PC-9 (cell line): Measurements from ENCODE around the gene EVC. TPM values are rescaled to one million over a fixed set of nuclear protein-coding genes. Genes with fewer than 3 reads are reported as not detected.

ENCODE experiments used
- BruUV-seq: library from RNA; stranded (reverse); fragments of 400-500 nt; replicated peaks from 2 replicates; lab custom pipeline; 2021; lab: Mats Ljungman, UMichigan
- CTCF ChIA-PET: fragments of 300-600 bp; sonication (Branson Sonifier 250); formaldehyde crosslinking; loops from one replicate; lab custom pipeline; 2022; ENCODE audit warnings: antibody characterized with exemption; lab: Charles Lee
- POLR2A ChIA-PET: fragments of 300-600 bp; sonication (Branson Sonifier 250); formaldehyde crosslinking; loops from one replicate; lab custom pipeline; 2022; ENCODE audit warnings: antibody characterized with exemption; ENCODE audit not compliant: unreplicated experiment; lab: Charles Lee
- DNase-seq, 2 experiments: peaks; one replicate each; pipeline versions ENCODE4 v3.0.0 to v3.0.0-alpha.2; 2015 to 2022; ENCODE audit warnings: mixed read lengths in 1 of 2
- H2AFZ ChIP-seq: fragments of 200-600 bp; sonication (generic); 2 replicates; pipeline ENCODE4 v1.8.1; 2017; ENCODE audit warnings: antibody characterized with exemption
- H3F3A ChIP-seq: fragments of 200-600 bp; sonication (generic); 2 replicates; pipeline ENCODE4 v1.8.1; 2017; ENCODE audit warnings: antibody characterized with exemption, mild to moderate bottlenecking, low read depth; ENCODE audit not compliant: insufficient read depth
- H3K27ac ChIP-seq: fragments of 200-600 bp; sonication (generic); 2 replicates; pipeline ENCODE4 v1.6.1; 2016; ENCODE audit warnings: mixed run types
- H3K27me3 ChIP-seq: fragments of 200-600 bp; sonication (generic); 2 replicates; pipeline ENCODE4 v1.6.1; 2016; ENCODE audit warnings: low read depth, mixed run types; ENCODE audit not compliant: insufficient read depth
- H3K36me3 ChIP-seq: fragments of 200-600 bp; sonication (generic); 2 replicates; pipeline ENCODE4 v1.6.1; 2016; ENCODE audit warnings: low read depth, mixed run types
- H3K4me1 ChIP-seq: fragments of 200-600 bp; sonication (generic); replicated peaks from 2 replicates; pipeline ENCODE4 v1.6.1; 2016; ENCODE audit warnings: mixed run types; ENCODE audit not compliant: insufficient read depth
- H3K4me2 ChIP-seq: fragments of 200-600 bp; sonication (generic); 2 replicates; pipeline ENCODE4 v1.6.1; 2017; ENCODE audit warnings: mixed run types
- H3K4me3 ChIP-seq: fragments of 200-600 bp; sonication (generic); 2 replicates; pipeline ENCODE4 v1.6.1; 2016; ENCODE audit warnings: mixed run types
- H3K79me2 ChIP-seq: fragments of 200-600 bp; sonication (generic); 2 replicates; pipeline ENCODE4 v1.6.1; 2017; ENCODE audit warnings: low read depth, mixed run types
- H3K9me2 ChIP-seq: fragments of 200-600 bp; sonication (generic); 2 replicates; pipeline ENCODE4 v1.8.1; 2017; ENCODE audit warnings: mild to moderate bottlenecking; ENCODE audit not compliant: insufficient read depth
- H3K9me3 ChIP-seq: fragments of 200-600 bp; sonication (generic); 2 replicates; pipeline ENCODE4 v1.8.1; 2016; ENCODE audit warnings: low read depth; ENCODE audit not compliant: insufficient read depth
- H4K20me1 ChIP-seq: fragments of 200-600 bp; sonication (generic); 2 replicates; pipeline ENCODE4 v1.8.1; 2017; ENCODE audit not compliant: insufficient read depth
- EZH2 ChIP-seq: fragments of 200-600 bp; sonication (generic); IDR thresholded peaks from 2 replicates; pipeline ENCODE4 v1.8.0; 2017; ENCODE audit warnings: antibody characterized with exemption, low read depth
- intact Hi-C: fragments of 100-400 bp; cut with micrococcal nuclease; formaldehyde crosslinking; loops from one replicate; pipeline ENCODE4 v1.10.0; 2022; ENCODE audit not compliant: unreplicated experiment
- total RNA-seq: library from RNA; stranded (reverse); gene quantifications from 2 replicates; pipeline ENCODE4 v1.2.3, GENCODE V29; 2021
- TF ChIP-seq, protein P1 (sequence below): fragments of 200-600 bp; sonication (generic); conservative IDR thresholded peaks from 2 replicates; pipeline ENCODE4 v1.6.1; 2017; ENCODE audit warnings: mixed run types, antibody characterized with exemption, mild to moderate bottlenecking, moderate library complexity

The EVC gene
- total RNA-seq, 1 experiment from 2014 or later, result 14.0 TPM

DNA sequence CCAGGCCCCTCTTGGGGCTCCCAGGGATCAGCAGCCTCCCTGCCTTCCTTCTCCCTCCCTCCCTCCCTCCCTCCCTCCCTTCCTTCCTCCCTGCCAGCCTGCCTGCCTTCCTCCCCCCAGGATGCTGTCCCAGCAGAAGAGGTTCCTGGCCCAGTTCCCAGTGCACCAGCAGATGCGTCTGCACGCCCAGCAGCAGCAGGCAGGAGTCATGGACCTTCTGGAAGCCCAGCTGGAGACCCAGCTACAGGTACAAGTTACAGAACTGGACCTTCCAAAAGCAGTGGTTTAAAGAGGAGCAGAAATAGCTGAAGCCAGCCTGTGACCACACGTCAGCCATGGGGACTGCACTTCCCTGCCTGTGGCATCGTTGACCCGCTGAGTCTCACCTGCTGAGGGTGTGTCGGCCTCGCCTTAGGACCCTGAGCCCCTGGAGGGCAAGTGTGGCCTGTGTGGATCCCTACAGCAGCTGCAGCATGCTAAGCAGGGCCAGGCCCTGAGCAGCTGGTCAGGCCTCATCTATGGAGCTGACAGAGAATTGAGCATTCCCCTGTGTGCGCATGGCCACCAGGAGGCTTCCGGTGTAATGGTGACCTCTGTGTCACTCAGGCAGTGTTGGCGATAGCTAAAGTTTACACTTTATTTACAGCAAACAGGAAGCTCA is 97.2 kb downstream of the EVC start:
- Histone ChIP-seq H3F3A (no peaks in the 10 kb centered on the region), H3K36me3 (no peaks in the 10 kb centered on the region), H3K79me2 (no peaks in the 10 kb centered on the region), H3K4me2 (no peak overlapping the region), H3K4me3 (no peak overlapping the region), H4K20me1 (no peaks in the 10 kb centered on the region), H2AFZ (no peak overlapping the region), H3K9me2 (no peaks in the 10 kb centered on the region), H3K27ac (no peak overlapping the region), H3K4me1 (no peaks in the 10 kb centered on the region), H3K27me3 (no peaks in the 10 kb centered on the region), H3K9me3 (no peaks in the 10 kb centered on the region)
- TF ChIP-seq EZH2, result no peak
- TF ChIP-seq, protein P1, sequence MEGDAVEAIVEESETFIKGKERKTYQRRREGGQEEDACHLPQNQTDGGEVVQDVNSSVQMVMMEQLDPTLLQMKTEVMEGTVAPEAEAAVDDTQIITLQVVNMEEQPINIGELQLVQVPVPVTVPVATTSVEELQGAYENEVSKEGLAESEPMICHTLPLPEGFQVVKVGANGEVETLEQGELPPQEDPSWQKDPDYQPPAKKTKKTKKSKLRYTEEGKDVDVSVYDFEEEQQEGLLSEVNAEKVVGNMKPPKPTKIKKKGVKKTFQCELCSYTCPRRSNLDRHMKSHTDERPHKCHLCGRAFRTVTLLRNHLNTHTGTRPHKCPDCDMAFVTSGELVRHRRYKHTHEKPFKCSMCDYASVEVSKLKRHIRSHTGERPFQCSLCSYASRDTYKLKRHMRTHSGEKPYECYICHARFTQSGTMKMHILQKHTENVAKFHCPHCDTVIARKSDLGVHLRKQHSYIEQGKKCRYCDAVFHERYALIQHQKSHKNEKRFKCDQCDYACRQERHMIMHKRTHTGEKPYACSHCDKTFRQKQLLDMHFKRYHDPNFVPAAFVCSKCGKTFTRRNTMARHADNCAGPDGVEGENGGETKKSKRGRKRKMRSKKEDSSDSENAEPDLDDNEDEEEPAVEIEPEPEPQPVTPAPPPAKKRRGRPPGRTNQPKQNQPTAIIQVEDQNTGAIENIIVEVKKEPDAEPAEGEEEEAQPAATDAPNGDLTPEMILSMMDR, result no peak
- intact Hi-C loops, result no loop called here
- BruUV-seq, result no TSS peak
- CTCF ChIA-PET, result no interaction called here
- POLR2A ChIA-PET, result no interaction called here
- no peak for DNase-seq

DNA sequence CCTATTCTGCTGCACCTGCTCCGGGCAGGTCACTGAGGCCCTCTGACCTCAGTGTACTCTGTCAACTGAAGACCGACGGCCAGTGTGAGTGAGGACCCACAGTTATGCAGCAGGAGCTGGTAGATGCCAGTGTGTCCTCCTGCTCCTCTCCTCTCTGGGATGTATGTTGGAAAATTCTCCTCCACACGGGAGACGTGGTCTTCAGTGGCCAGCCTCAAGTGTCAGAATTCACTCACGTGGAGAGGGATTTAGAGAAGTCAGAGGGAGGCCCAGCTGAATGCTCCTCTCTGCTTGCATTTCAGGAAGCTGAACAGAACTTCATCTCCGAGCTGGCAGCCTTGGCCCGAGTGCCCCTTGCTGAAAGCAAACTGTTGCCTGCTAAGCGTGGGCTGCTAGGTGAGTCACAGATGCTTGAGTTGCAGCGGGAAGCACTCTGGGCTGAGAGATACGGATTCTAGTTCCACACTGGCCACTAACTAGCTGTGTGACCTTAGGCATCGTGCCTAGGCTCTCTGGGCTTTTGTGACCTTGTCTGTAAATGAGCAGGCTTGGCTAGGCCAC is 98.3 kb downstream of the EVC start:
- Histone ChIP-seq H3K4me3 (no peak overlapping the region), H3K27me3 (no peaks in the 10 kb centered on the region), H3K27ac (no peak overlapping the region), H4K20me1 (no peaks in the 10 kb centered on the region), H3K9me3 (no peaks in the 10 kb centered on the region), H3K36me3 (no peaks in the 10 kb centered on the region), H3K4me2 (no peak overlapping the region), H3K4me1 (no peaks in the 10 kb centered on the region), H3F3A (no peaks in the 10 kb centered on the region), H3K9me2 (no peaks in the 10 kb centered on the region), H3K79me2 (no peaks in the 10 kb centered on the region), H2AFZ (no peak overlapping the region)
- no TSS peak for BruUV-seq
- TF ChIP-seq, protein P1, result no peak
- no peak for TF ChIP-seq EZH2
- intact Hi-C loops, result no loop called here
- CTCF ChIA-PET, result no interaction called here
- DNase-seq, result no peak
- POLR2A ChIA-PET, result no interaction called here

DNA sequence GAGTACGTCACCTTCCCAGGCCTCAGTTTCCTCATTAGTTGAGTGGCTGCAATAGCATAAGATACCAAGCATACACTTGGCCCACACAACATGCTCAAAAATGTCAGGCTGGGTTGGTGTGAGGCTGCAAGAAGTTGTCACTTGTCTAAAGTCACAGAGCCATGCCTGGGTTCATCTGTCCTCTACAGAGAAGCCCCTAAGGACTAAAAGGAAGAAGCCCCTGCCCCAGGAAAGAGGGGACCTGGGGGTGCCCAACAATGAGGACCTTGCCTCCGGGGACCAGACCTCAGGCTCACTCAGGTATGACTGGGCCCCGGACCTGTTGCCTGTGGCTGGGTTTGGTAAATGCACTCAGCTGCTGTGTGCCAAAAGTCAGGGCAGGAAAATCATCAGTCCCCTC is 99.2 kb downstream of the EVC start:
- no peaks in the 10 kb centered on the region for H3K4me1 ChIP-seq
- no peak overlapping the region for H2AFZ ChIP-seq
- no peak for DNase-seq
- no peaks in the 10 kb centered on the region for H4K20me1 ChIP-seq
- no peak overlapping the region for H3K27ac ChIP-seq
- no peaks in the 10 kb centered on the region for H3K79me2 ChIP-seq
- TF ChIP-seq, protein P1, result no peak
- TF ChIP-seq EZH2, result no peak
- H3K27me3 ChIP-seq, result no peaks in the 10 kb centered on the region
- H3K9me2 ChIP-seq, result no peaks in the 10 kb centered on the region
- intact Hi-C loops, result loop anchor here (5.0 kb wide), 2 partner anchors 413 to 758 kb away; partner anchors contain the start of gene STK32B
- no peaks in the 10 kb centered on the region for H3K36me3 ChIP-seq
- H3K4me3 ChIP-seq, result no peak overlapping the region
- BruUV-seq, result no TSS peak
- ChIA-PET POLR2A (no interaction called here), CTCF (no interaction called here)
- H3K4me2 ChIP-seq, result no peak overlapping the region
- no peaks in the 10 kb centered on the region for H3K9me3 ChIP-seq
- no peaks in the 10 kb centered on the region for H3F3A ChIP-seq
